ENCODE measurements around the gene EEF2KMT. TPM values are rescaled to one million over a fixed set of nuclear protein-coding genes. Genes with fewer than 3 reads are reported as not detected.
"Not testable (repeated sequence)": the region's sequence is repeated elsewhere in the genome, so short reads cannot be mapped to it uniquely, and the experiment has no call there.

EEF2KMT gene
- total RNA-seq (1 to 10 TPM; 2.2 to 2.5 TPM), total RNA-seq (2.8 to 40.7 (median 11.4) reads per million in 172 experiments)
- 7.1 TPM for polyA plus RNA-seq (2013, experiment 1 of 2)
- polyA plus RNA-seq (2013, experiment 2 of 2), result 8.4 TPM

DNA sequence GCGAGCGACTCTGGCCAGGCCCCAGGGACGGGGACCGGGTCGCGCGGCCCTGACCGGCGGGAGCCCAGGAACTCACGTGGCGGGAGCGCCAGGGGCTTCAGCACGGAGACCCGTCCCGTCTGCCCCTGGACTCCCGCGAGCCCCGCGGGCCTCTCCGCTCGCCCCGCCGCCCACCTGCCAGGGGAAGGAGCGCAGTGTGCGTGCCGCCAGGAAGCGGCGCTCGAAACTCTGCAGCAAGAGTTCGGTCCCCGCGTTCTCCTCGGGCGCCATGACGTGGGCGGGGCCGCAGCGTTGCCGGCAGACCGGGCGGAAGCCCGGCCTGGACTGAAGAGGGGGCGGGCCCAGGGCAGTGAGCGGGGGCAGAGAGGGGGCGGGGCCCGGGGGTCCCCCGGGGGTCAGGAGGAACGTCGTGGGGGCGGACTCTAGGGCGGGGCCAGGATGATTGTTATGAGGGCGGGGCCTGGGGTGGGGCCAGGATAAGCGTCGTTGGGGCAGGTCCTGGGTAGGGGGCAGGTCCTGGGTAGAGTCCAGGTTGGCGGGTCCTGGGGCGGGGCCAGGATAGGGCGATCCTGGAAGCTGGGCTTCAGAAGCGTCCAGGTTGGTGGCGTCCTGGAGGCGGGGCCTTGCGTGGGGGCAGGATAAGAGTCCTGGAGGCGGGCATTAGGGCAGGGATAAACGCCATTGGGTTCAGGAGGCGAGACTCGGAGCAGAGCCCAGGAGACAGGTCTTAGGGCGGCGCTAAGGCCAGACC is at the start of gene EEF2KMT:
TSS of gene EEF2KMT (minus strand) at position 326 of the 751 bp plus-strand sequence. CDS start at position 270, 56 bp downstream.
- H3K36me3 ChIP-seq (ENCODE audit: insufficient read depth, low read length); H3K9me3 ChIP-seq (ENCODE audit: control insufficient read depth in 1 of 2, insufficient read depth in 1 of 2, low read length in 2 of 2); H3K27me3 ChIP-seq (ENCODE audit: control insufficient read depth in 1 of 2, insufficient read depth in 2 of 2, low read length in 2 of 2); H3K27me3 Mint-ChIP-seq; H3K9me3 Mint-ChIP-seq; CTCF ChIA-PET; H3K4me1 ChIP-seq (ENCODE audit: insufficient read depth, low read length): not testable (repeated sequence)
- POLR2A ChIA-PET, result interaction anchor here (0.6 to 2.0 kb wide), 5 partner anchors 26 to 481 kb away, joined by 3 to 14 read pairs (median 4); partner anchors contain the start of genes ALG1, ANKS3, DNAAF8 and NAGPA
- DNase-seq (peak in 11 of 14 experiments; percentile 79 to 97 (median 87)), ATAC-seq (ENCODE audit: poor library complexity) (peak; percentile 95)
- peaks cover 11% of the 10 kb centered on the region for H3K36me3 Mint-ChIP-seq (ENCODE audit: low read depth)
- peak within 1 kb of the TSS; percentile 97 for H3K4me3 Mint-ChIP-seq
- intact Hi-C loops (cut with DNase I, micrococcal nuclease), result loop anchor here in 1 of 2 experiments (5.0 to 10.0 kb wide), 2 partner anchors 330 to 403 kb away; partner anchors contain the start of genes NUDT16L1 and ZNF500
- H3K27ac Mint-ChIP-seq, result peak within 1 kb of the TSS; percentile 97
- peaks cover 16% of the 10 kb centered on the region for H3K4me1 Mint-ChIP-seq (ENCODE audit: low read depth)
- Histone ChIP-seq H3K27ac (ENCODE audit: low read depth in 1 of 2, low read length in 2 of 2) (peak within 1 kb of the TSS; percentile 53 to 92), H3K4me3 (ENCODE audit: low read length) (peak within 1 kb of the TSS; percentile 69)

DNA sequence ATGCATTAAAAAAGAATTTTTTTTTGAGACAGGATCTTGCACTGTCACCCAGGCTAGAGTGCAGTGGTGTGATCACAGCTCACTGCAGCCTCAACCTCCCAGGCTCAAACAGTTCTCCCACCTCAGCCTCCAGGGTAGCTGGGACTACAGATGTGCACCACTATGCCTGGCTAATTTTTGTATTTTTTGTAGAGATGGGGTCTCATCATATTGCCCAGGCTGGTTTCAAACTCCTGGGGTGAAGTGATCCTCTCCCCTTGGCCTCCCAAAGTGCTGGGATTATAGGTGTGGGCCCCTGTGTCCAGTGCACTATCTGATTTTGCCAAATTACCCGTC is 47.0 kb upstream of the EEF2KMT start:
- H3K4me3 Mint-ChIP-seq; H3K27ac Mint-ChIP-seq; CTCF ChIA-PET; H3K9me3 Mint-ChIP-seq; H3K36me3 Mint-ChIP-seq (ENCODE audit: low read depth); H3K9me3 ChIP-seq (ENCODE audit: control insufficient read depth in 1 of 2, insufficient read depth in 1 of 2, low read length in 2 of 2); H3K4me1 ChIP-seq (ENCODE audit: insufficient read depth, low read length); H3K4me3 ChIP-seq (ENCODE audit: low read length); POLR2A ChIA-PET; H3K4me1 Mint-ChIP-seq (ENCODE audit: low read depth); H3K36me3 ChIP-seq (ENCODE audit: insufficient read depth, low read length); H3K27me3 ChIP-seq (ENCODE audit: control insufficient read depth in 1 of 2, insufficient read depth in 2 of 2, low read length in 2 of 2); H3K27ac ChIP-seq (ENCODE audit: low read depth in 1 of 2, low read length in 2 of 2); ATAC-seq (ENCODE audit: poor library complexity); DNase-seq; intact Hi-C loops (cut with DNase I, micrococcal nuclease): not testable (repeated sequence)
- H3K27me3 Mint-ChIP-seq, result peaks cover 16% of the 10 kb centered on the region

DNA sequence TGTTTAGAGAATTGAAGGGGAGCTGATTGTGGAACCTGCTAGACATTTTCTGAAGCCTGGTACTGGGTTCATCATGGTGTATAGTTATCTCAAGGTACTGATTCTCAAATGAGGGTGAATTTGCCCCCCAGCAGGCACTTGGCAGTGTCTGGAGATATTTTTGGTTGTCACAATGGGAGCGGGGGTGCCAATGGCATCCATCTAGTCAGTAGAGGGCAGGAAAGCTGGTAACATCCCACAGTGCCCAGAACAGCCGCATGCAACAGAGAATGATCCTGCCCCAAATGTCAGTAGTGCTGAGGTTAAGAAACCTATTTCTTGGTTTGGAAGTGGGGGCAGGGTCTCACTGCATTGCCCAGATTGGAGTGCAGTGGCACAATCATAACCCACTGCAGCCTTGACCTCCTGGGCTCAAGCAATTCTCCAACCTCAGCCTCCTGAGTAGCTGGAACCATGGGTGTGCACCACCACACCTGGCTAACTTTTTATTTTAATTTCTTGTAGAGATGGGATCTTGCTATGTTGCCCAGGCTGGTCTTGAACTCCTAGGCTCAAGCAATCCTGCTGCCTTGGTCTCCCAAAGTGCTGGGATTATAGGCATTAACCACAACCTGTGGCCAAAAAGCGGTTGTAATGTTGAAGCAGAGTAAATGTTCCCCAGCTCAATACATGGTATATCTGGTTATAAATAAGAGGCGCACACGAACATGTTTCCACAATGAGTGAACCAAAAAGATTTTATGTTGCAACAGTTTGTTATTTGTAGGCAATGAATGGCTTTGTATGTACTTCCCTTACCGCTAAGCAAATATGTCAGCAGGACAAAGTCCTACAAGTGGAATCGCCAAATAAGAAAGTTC is 46.4 kb upstream of the EEF2KMT start:
- Mint-ChIP-seq H3K9me3 (no peaks in the 10 kb centered on the region), H3K27me3 (peaks cover 22% of the 10 kb centered on the region), H3K36me3 (ENCODE audit: low read depth) (no peaks in the 10 kb centered on the region), H3K4me3 (no peak overlapping the region), H3K4me1 (ENCODE audit: low read depth) (no peaks in the 10 kb centered on the region), H3K27ac (no peak overlapping the region)
- H3K27me3 ChIP-seq (ENCODE audit: control insufficient read depth in 1 of 2, insufficient read depth in 2 of 2, low read length in 2 of 2), result peaks cover 0 to 6% of the 10 kb centered on the region in 2 experiments
- H3K27ac ChIP-seq (ENCODE audit: low read depth in 1 of 2, low read length in 2 of 2), result no peak overlapping the region
- peaks cover 0 to 5% of the 10 kb centered on the region in 2 experiments for H3K9me3 ChIP-seq (ENCODE audit: control insufficient read depth in 1 of 2, insufficient read depth in 1 of 2, low read length in 2 of 2)
- ChIA-PET CTCF (no interaction called here), POLR2A (no interaction called here)
- DNase-seq (no peak), ATAC-seq (ENCODE audit: poor library complexity) (no peak)
- H3K4me1 ChIP-seq (ENCODE audit: insufficient read depth, low read length), result no peaks in the 10 kb centered on the region
- TF ChIP-seq, protein P1, sequence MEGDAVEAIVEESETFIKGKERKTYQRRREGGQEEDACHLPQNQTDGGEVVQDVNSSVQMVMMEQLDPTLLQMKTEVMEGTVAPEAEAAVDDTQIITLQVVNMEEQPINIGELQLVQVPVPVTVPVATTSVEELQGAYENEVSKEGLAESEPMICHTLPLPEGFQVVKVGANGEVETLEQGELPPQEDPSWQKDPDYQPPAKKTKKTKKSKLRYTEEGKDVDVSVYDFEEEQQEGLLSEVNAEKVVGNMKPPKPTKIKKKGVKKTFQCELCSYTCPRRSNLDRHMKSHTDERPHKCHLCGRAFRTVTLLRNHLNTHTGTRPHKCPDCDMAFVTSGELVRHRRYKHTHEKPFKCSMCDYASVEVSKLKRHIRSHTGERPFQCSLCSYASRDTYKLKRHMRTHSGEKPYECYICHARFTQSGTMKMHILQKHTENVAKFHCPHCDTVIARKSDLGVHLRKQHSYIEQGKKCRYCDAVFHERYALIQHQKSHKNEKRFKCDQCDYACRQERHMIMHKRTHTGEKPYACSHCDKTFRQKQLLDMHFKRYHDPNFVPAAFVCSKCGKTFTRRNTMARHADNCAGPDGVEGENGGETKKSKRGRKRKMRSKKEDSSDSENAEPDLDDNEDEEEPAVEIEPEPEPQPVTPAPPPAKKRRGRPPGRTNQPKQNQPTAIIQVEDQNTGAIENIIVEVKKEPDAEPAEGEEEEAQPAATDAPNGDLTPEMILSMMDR (IDR thresholded peaks at IDR 0.05), result no peak
- no peak overlapping the region for H3K4me3 ChIP-seq (ENCODE audit: low read length)
- no peaks in the 10 kb centered on the region for H3K36me3 ChIP-seq (ENCODE audit: insufficient read depth, low read length)
- intact Hi-C loops (cut with DNase I, micrococcal nuclease), result no loop called here

DNA sequence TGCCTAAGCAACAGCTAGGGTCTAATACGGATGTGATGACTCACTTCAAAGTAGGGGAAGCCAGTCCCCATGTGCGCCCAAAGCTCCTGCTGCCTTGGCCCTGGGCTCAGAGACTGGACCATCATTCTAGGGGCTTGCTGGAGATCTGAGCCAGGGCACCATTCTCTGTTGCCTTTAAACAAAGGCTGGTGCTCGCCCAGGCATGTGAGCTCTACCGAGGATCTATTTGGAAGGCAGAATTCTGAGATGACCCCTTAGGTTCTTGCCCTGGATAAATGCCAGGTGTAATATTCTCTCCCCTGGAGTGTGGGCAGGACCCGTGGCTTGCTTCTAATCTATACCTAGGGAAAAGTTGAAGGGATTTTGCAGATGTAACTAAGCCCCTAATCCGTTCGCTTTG is 42.6 kb upstream of the EEF2KMT start:
- H3K4me3 Mint-ChIP-seq; CTCF ChIA-PET; H3K4me1 ChIP-seq (ENCODE audit: insufficient read depth, low read length); H3K4me3 ChIP-seq (ENCODE audit: low read length); POLR2A ChIA-PET; H3K27ac Mint-ChIP-seq; H3K36me3 ChIP-seq (ENCODE audit: insufficient read depth, low read length); H3K36me3 Mint-ChIP-seq (ENCODE audit: low read depth); H3K4me1 Mint-ChIP-seq (ENCODE audit: low read depth); ATAC-seq (ENCODE audit: poor library complexity); H3K9me3 Mint-ChIP-seq; intact Hi-C loops (cut with DNase I, micrococcal nuclease); H3K27ac ChIP-seq (ENCODE audit: low read depth in 1 of 2, low read length in 2 of 2); DNase-seq; H3K27me3 ChIP-seq (ENCODE audit: control insufficient read depth in 1 of 2, insufficient read depth in 2 of 2, low read length in 2 of 2); H3K9me3 ChIP-seq (ENCODE audit: control insufficient read depth in 1 of 2, insufficient read depth in 1 of 2, low read length in 2 of 2): not testable (repeated sequence)
- peaks cover 38% of the 10 kb centered on the region for H3K27me3 Mint-ChIP-seq

- H3K9me3 Mint-ChIP-seq; H3K36me3 Mint-ChIP-seq (ENCODE audit: low read depth); DNase-seq; H3K9me3 ChIP-seq (ENCODE audit: control insufficient read depth in 1 of 2, insufficient read depth in 1 of 2, low read length in 2 of 2); ATAC-seq (ENCODE audit: poor library complexity); H3K4me1 Mint-ChIP-seq (ENCODE audit: low read depth); H3K27me3 ChIP-seq (ENCODE audit: control insufficient read depth in 1 of 2, insufficient read depth in 2 of 2, low read length in 2 of 2); POLR2A ChIA-PET; CTCF ChIA-PET; H3K36me3 ChIP-seq (ENCODE audit: insufficient read depth, low read length); H3K4me3 ChIP-seq (ENCODE audit: low read length); H3K4me3 Mint-ChIP-seq; H3K27ac Mint-ChIP-seq; H3K4me1 ChIP-seq (ENCODE audit: insufficient read depth, low read length); H3K27ac ChIP-seq (ENCODE audit: low read depth in 1 of 2, low read length in 2 of 2); intact Hi-C loops (cut with DNase I, micrococcal nuclease): not testable (repeated sequence)
- H3K27me3 Mint-ChIP-seq, result peaks cover 53% of the 10 kb centered on the region
Observed at GRCh38 chr16:5134739-5135452, 37.3 kb upstream of the EEF2KMT start.
